Kidney (tissue), 14 donors: Measurements from ENCODE around the gene GTF2F1. TPM values are rescaled to one million over a fixed set of nuclear protein-coding genes. Genes with fewer than 3 reads are reported as not detected.
A peak's percentile ranks its signal among the peaks of the same experiment; 100 is the strongest.
"Not testable (repeated sequence)": the region's sequence is repeated elsewhere in the genome, so short reads cannot be mapped to it uniquely, and the experiment has no call there.

Experiments used
- DNase-seq, 5 donors: peaks; one replicate each; pipeline ENCODE4 v3.0.0-alpha.2; 2013 to 2020
- FAIRE-seq: peaks from 2 replicates; lab custom pipeline; 2012; peaks lifted over from hg19 to GRCh38; lab: Jason Lieb, UNC
- H3K27ac ChIP-seq, 2 donors: one replicate each; pipeline ENCODE4 v1.7.0; 2013; ENCODE audit warnings: low read depth in 2 of 2, low read length in 2 of 2, inconsistent platforms in 1 of 2
- H3K27me3 ChIP-seq: one replicate; pipeline ENCODE4 v1.7.1; 2013; ENCODE audit warnings: low read length, inconsistent platforms; ENCODE audit not compliant: control insufficient read depth, insufficient read depth
- H3K36me3 ChIP-seq, 3 donors: one replicate each; pipeline versions ENCODE4 v1.7.0 to v1.7.1; 2013; ENCODE audit warnings: low read length in 3 of 3, control low read depth in 1 of 3, inconsistent platforms in 1 of 3; ENCODE audit not compliant: insufficient read depth in 3 of 3, control insufficient read depth in 2 of 3
- H3K4me1 ChIP-seq, 3 donors: one replicate each; pipeline versions ENCODE4 v1.7.0 to v1.7.1; 2013; ENCODE audit warnings: low read length in 3 of 3, inconsistent platforms in 1 of 3, low read depth in 1 of 3; ENCODE audit not compliant: control insufficient read depth in 2 of 3, insufficient read depth in 2 of 3
- H3K4me3 ChIP-seq, 3 donors: one replicate each; pipeline versions ENCODE4 v1.7.0 to v1.8.1; 2013; ENCODE audit warnings: low read length in 3 of 3, control low read depth in 1 of 3, inconsistent platforms in 1 of 3
- H3K9ac ChIP-seq, 3 donors: one replicate each; pipeline versions ENCODE4 v1.7.0 to v1.7.1; 2013; ENCODE audit warnings: low read length in 3 of 3, control low read depth in 1 of 3, inconsistent platforms in 1 of 3
- H3K9me3 ChIP-seq, 3 donors: one replicate each; pipeline versions ENCODE4 v1.7.0 to v1.7.1; 2013; ENCODE audit warnings: low read length in 3 of 3, control low read depth in 1 of 3, inconsistent platforms in 1 of 3; ENCODE audit not compliant: control insufficient read depth in 2 of 3, insufficient read depth in 1 of 3
- intact Hi-C: fragments of 100-400 bp; cut with DNase I; formaldehyde crosslinking; loops from one replicate; pipeline ENCODE4 v1.11.1; 2022
- polyA plus RNA-seq: library from polyadenylated mRNA; stranded (reverse); fragments of 350-450 nt; fragmentation: Illumina TruSeq; extraction: RNeasy Lipid Tissue Mini Kit (QIAGEN cat#74804); gene quantifications from one replicate; pipeline ENCODE4 v1.2.3, GENCODE V29; 2014; ENCODE audit warnings: low read depth, low replicate concordance; ENCODE audit not compliant: insufficient read depth
- total RNA-seq: library from RNA; stranded (reverse); fragmentation: NEBNext Ultra II Directional; extraction: Animal tissue kit (Norgen Biotek cat#: 25700); gene quantifications from one replicate; pipeline ENCODE4 v1.2.1, GENCODE V29; 2021
- TF ChIP-seq, protein P1 (sequence below): IDR thresholded peaks from 3 replicates; pipeline ENCODE4 v1.5.1; 2012; ENCODE audit warnings: mild to moderate bottlenecking, moderate library complexity, borderline replicate concordance; ENCODE audit not compliant: insufficient read depth; ENCODE audit errors: extremely low read depth
- donor health status: control.
- donor health status: control.
- donor health status: control.
- donor health status: control.
- donor health status: control.
- donor health status: DM: yes; HTN: yes; CAD: no.
- donor health status: Normal renal cell carcinoma (clear cell type).

GTF2F1 gene
- total and polyA plus RNA-seq, 2 donors from 2014 or later: 44.1 to 61.7 TPM

DNA sequence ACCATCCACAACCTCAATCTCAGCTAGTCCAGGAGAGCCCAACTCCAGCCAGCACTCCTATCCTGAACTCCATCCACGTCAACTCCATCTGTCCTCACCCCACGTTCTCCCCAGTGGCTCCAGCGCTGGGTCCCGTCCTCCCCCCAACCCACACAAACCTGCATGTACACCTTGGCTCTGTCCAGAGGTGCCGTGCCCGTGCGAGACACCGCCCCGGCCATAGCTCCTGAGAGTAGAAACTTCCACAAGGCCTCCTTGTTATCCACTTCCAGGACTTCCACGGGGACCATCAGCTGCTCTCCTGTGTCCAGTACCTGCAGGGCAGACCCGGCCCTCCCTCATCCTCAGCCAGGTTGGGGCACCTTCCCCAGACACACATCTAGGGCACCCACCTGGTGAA lies 38.9 kb upstream of the GTF2F1 start:
- Histone ChIP-seq H3K4me1 (no peaks in the 10 kb centered on the region), H3K36me3 (no peaks in the 10 kb centered on the region), H3K27ac (no peak overlapping the region), H3K27me3 (no peaks in the 10 kb centered on the region), H3K9ac (no peak overlapping the region), H3K9me3 (no peaks in the 10 kb centered on the region), H3K4me3 (no peak overlapping the region)
- intact Hi-C loops: no loop called here
- no peak for FAIRE-seq
- TF ChIP-seq, protein P1, sequence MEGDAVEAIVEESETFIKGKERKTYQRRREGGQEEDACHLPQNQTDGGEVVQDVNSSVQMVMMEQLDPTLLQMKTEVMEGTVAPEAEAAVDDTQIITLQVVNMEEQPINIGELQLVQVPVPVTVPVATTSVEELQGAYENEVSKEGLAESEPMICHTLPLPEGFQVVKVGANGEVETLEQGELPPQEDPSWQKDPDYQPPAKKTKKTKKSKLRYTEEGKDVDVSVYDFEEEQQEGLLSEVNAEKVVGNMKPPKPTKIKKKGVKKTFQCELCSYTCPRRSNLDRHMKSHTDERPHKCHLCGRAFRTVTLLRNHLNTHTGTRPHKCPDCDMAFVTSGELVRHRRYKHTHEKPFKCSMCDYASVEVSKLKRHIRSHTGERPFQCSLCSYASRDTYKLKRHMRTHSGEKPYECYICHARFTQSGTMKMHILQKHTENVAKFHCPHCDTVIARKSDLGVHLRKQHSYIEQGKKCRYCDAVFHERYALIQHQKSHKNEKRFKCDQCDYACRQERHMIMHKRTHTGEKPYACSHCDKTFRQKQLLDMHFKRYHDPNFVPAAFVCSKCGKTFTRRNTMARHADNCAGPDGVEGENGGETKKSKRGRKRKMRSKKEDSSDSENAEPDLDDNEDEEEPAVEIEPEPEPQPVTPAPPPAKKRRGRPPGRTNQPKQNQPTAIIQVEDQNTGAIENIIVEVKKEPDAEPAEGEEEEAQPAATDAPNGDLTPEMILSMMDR: no peak
- peak in 1 of 5 donors; percentile 28 for DNase-seq

DNA sequence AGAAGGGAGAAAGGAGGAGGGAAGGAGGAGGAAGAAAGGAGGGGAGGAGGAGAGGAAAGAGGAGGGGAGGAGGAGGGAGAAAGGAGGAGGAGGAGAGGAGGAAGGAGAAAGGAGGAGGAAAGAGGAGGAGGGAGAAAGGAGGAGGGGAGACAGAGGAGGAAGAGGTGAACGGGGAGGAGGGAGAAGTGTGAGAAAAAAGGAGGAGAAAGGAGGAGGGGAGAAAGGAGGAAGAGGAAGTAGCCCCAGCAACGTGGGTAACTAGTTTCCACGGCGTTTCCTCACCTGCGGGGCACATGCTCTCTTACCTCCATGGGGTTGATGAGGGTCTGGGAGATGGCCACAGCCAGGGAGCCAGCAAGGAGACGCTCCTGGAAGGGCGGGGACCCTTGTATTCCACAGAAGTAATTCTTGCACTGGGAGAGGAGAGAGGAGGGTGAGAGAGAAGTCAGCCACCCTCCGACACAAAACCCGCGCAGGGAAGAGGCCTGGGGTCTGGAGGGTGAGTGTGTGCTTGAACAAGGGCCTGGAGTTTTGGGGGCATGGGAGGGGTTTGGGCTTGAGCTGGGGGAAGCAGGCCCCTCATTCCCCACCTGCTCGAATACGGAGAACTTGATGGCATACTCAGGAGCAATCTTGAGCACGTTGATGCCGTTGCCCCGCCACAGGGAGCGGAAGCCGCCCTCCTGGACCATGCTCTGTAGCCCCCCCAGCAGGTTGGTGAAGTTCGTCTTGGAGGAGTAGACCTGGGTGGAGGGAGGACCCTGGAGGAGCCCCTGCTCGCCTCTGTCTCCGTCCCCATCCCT lies 36.7 kb upstream of the GTF2F1 start:
- TF ChIP-seq, protein P1: no peak
- Histone ChIP-seq H3K36me3 (no peaks in the 10 kb centered on the region), H3K27me3 (no peaks in the 10 kb centered on the region), H3K4me1 (peaks cover 0 to 5% (median 0%) of the 10 kb centered on the region in 3 donors), H3K27ac (no peak overlapping the region), H3K9me3 (no peaks in the 10 kb centered on the region), H3K4me3 (no peak overlapping the region), H3K9ac (no peak overlapping the region)
- intact Hi-C loops: no loop called here
- no peak for DNase-seq
- no peak for FAIRE-seq

- H3K27ac ChIP-seq, H3K9me3 ChIP-seq, H3K4me3 ChIP-seq, H3K9ac ChIP-seq, DNase-seq, H3K27me3 ChIP-seq, H3K36me3 ChIP-seq, H3K4me1 ChIP-seq, intact Hi-C loops: not testable (repeated sequence)
- FAIRE-seq: peak; percentile 94
Measured at GRCh38 chr19:6428692-6429418, 35.9 kb upstream of the GTF2F1 start.

DNA sequence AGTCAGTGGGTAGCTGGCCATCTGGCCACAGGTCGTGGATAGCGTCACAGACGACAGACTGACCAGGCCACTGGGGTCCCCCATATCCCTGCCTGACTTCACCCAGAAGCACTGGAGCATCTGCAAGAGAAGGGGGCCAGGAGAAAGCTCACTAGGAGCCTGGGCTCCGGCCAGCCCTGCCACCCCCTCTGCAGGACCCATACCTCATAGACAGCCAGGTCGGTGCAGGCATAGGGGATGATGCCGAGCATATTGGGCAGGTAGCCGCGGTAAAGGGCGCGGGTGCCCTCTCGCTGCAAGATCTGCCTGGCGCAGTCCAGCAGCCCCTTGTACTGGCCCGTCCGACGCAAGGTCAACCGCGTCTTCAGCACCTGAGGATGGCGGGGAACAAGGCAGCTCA lies 34.2 kb upstream of the GTF2F1 start:
- DNase-seq: no peak
- TF ChIP-seq, protein P1: no peak
- Histone ChIP-seq H3K27ac (no peak overlapping the region), H3K9ac (no peak overlapping the region), H3K4me3 (no peak overlapping the region), H3K4me1 (peaks cover 0 to 21% (median 6%) of the 10 kb centered on the region in 3 donors), H3K27me3 (no peaks in the 10 kb centered on the region), H3K9me3 (no peaks in the 10 kb centered on the region), H3K36me3 (peaks cover 0 to 3% (median 0%) of the 10 kb centered on the region in 3 donors)
- no peak for FAIRE-seq
- intact Hi-C loops: no loop called here
